ENCODE data around the gene PTPN12. TPM values are rescaled to one million over a fixed set of nuclear protein-coding genes. Genes with fewer than 3 reads are reported as not detected.
"Not testable (repeated sequence)": the region's sequence is repeated elsewhere in the genome, so short reads cannot be mapped to it uniquely, and the experiment has no call there.

PTPN12 gene
- polyA plus RNA-seq, 2 donors, result 26.8 to 37.5 TPM

GRCh38 chr7:77536017-77536412 is 1.1 kb upstream of the PTPN12 start:
- Histone ChIP-seq H3K4me3 (ENCODE audit: low read depth in 1 of 2, low read length in 2 of 2) (peak overlapping the region; percentile 75 to 89), H3K9me3 (ENCODE audit: control insufficient read depth in 2 of 2, insufficient read depth in 1 of 2, low read depth in 1 of 2, low read length in 1 of 2) (no peaks in the 10 kb centered on the region), H3K4me1 (ENCODE audit: control insufficient read depth in 2 of 2, insufficient read depth in 2 of 2, low read length in 1 of 2) (peaks cover 0 to 9% of the 10 kb centered on the region in 2 donors), H3K27me3 (ENCODE audit: control insufficient read depth in 1 of 2, insufficient read depth in 2 of 2, low read length in 2 of 2) (no peaks in the 10 kb centered on the region), H3K36me3 (ENCODE audit: control insufficient read depth in 2 of 2, insufficient read depth in 2 of 2, low read length in 1 of 2) (no peaks in the 10 kb centered on the region), H3K27ac (ENCODE audit: low read depth in 2 of 2, low read length in 1 of 2) (peak overlapping the region; percentile 96 to 97)
- WGBS, 2 donors, result 35 to 36% methylated on average over 9 of the region's 9 CpGs

GRCh38 chr7:77536413-77537135 is 521 bp upstream of the PTPN12 start:
- 1% methylated on average over 57 to 58 of the region's 58 CpGs for WGBS, 2 donors
- Histone ChIP-seq H3K27me3 (ENCODE audit: control insufficient read depth in 1 of 2, insufficient read depth in 2 of 2, low read length in 2 of 2) (no peaks in the 10 kb centered on the region), H3K36me3 (ENCODE audit: control insufficient read depth in 2 of 2, insufficient read depth in 2 of 2, low read length in 1 of 2) (no peaks in the 10 kb centered on the region), H3K4me1 (ENCODE audit: control insufficient read depth in 2 of 2, insufficient read depth in 2 of 2, low read length in 1 of 2) (peaks cover 0 to 9% of the 10 kb centered on the region in 2 donors), H3K9me3 (ENCODE audit: control insufficient read depth in 2 of 2, insufficient read depth in 1 of 2, low read depth in 1 of 2, low read length in 1 of 2) (no peaks in the 10 kb centered on the region), H3K27ac (ENCODE audit: low read depth in 2 of 2, low read length in 1 of 2) (peak overlapping the region; percentile 97), H3K4me3 (ENCODE audit: low read depth in 1 of 2, low read length in 2 of 2) (peak overlapping the region; percentile 86 to 89)

- WGBS, 2 donors, result 0 to 1% methylated on average over 26 to 43 of the region's 43 CpGs
These were observed 734 bp downstream of the PTPN12 start for GRCh38 chr7:77537778-77538280.

GRCh38 chr7:77538281-77539212 is 1.5 kb downstream of the PTPN12 start:
- peak overlapping the region; percentile 94 to 97 for H3K27ac ChIP-seq (ENCODE audit: low read depth in 2 of 2, low read length in 1 of 2)
- WGBS, 2 donors, result 5 to 6% methylated on average over 29 to 30 of the region's 30 CpGs
- no peaks in the 10 kb centered on the region for H3K9me3 ChIP-seq (ENCODE audit: control insufficient read depth in 2 of 2, insufficient read depth in 1 of 2, low read depth in 1 of 2, low read length in 1 of 2)
- no peaks in the 10 kb centered on the region for H3K36me3 ChIP-seq (ENCODE audit: control insufficient read depth in 2 of 2, insufficient read depth in 2 of 2, low read length in 1 of 2)
- peaks cover 0 to 9% of the 10 kb centered on the region in 2 donors for H3K4me1 ChIP-seq (ENCODE audit: control insufficient read depth in 2 of 2, insufficient read depth in 2 of 2, low read length in 1 of 2)
- no peaks in the 10 kb centered on the region for H3K27me3 ChIP-seq (ENCODE audit: control insufficient read depth in 1 of 2, insufficient read depth in 2 of 2, low read length in 2 of 2)
- H3K4me3 ChIP-seq (ENCODE audit: low read depth in 1 of 2, low read length in 2 of 2), result peak overlapping the region; percentile 86 to 89

More at GRCh38 chr7:77537778-77538280, 734 bp downstream of the PTPN12 start:
- H3K4me1 ChIP-seq (ENCODE audit: control insufficient read depth in 2 of 2, insufficient read depth in 2 of 2, low read length in 1 of 2), result peaks cover 0 to 9% of the 10 kb centered on the region in 2 donors
- H3K27me3 ChIP-seq (ENCODE audit: control insufficient read depth in 1 of 2, insufficient read depth in 2 of 2, low read length in 2 of 2), result no peaks in the 10 kb centered on the region
- H3K27ac ChIP-seq (ENCODE audit: low read depth in 2 of 2, low read length in 1 of 2), result peak overlapping the region; percentile 94 to 97
- peak overlapping the region; percentile 86 to 89 for H3K4me3 ChIP-seq (ENCODE audit: low read depth in 1 of 2, low read length in 2 of 2)
- H3K9me3 ChIP-seq (ENCODE audit: control insufficient read depth in 2 of 2, insufficient read depth in 1 of 2, low read depth in 1 of 2, low read length in 1 of 2), result no peaks in the 10 kb centered on the region
- no peaks in the 10 kb centered on the region for H3K36me3 ChIP-seq (ENCODE audit: control insufficient read depth in 2 of 2, insufficient read depth in 2 of 2, low read length in 1 of 2)

- 68 to 70% methylated on average over 4 of the region's 4 CpGs for WGBS, 2 donors
- Histone ChIP-seq H3K27me3 (ENCODE audit: control insufficient read depth in 1 of 2, insufficient read depth in 2 of 2, low read length in 2 of 2) (no peaks in the 10 kb centered on the region), H3K4me1 (ENCODE audit: control insufficient read depth in 2 of 2, insufficient read depth in 2 of 2, low read length in 1 of 2) (peaks cover 0 to 9% of the 10 kb centered on the region in 2 donors), H3K36me3 (ENCODE audit: control insufficient read depth in 2 of 2, insufficient read depth in 2 of 2, low read length in 1 of 2) (no peaks in the 10 kb centered on the region), H3K27ac (ENCODE audit: low read depth in 2 of 2, low read length in 1 of 2) (no peak overlapping the region), H3K4me3 (ENCODE audit: low read depth in 1 of 2, low read length in 2 of 2) (no peak overlapping the region), H3K9me3 (ENCODE audit: control insufficient read depth in 2 of 2, insufficient read depth in 1 of 2, low read depth in 1 of 2, low read length in 1 of 2) (no peaks in the 10 kb centered on the region)
These were observed 3.3 kb downstream of the PTPN12 start for GRCh38 chr7:77540402-77540822.

- H3K9me3 ChIP-seq (ENCODE audit: control insufficient read depth in 2 of 2, insufficient read depth in 1 of 2, low read depth in 1 of 2, low read length in 1 of 2); H3K4me3 ChIP-seq (ENCODE audit: low read depth in 1 of 2, low read length in 2 of 2); H3K27ac ChIP-seq (ENCODE audit: low read depth in 2 of 2, low read length in 1 of 2); H3K36me3 ChIP-seq (ENCODE audit: control insufficient read depth in 2 of 2, insufficient read depth in 2 of 2, low read length in 1 of 2); H3K4me1 ChIP-seq (ENCODE audit: control insufficient read depth in 2 of 2, insufficient read depth in 2 of 2, low read length in 1 of 2); H3K27me3 ChIP-seq (ENCODE audit: control insufficient read depth in 1 of 2, insufficient read depth in 2 of 2, low read length in 2 of 2): not testable (repeated sequence)
- WGBS, 2 donors, result 96% methylated on average over 7 of the region's 7 CpGs
These were observed 3.9 kb downstream of the PTPN12 start for GRCh38 chr7:77540993-77541392.

- 72 to 77% methylated on average over 1 of the region's 1 CpG for WGBS, 2 donors
- H3K9me3 ChIP-seq (ENCODE audit: control insufficient read depth in 2 of 2, insufficient read depth in 1 of 2, low read depth in 1 of 2, low read length in 1 of 2), result no peaks in the 10 kb centered on the region
- H3K27me3 ChIP-seq (ENCODE audit: control insufficient read depth in 1 of 2, insufficient read depth in 2 of 2, low read length in 2 of 2), result no peaks in the 10 kb centered on the region
- peak overlapping the region; percentile 36 to 71 for H3K27ac ChIP-seq (ENCODE audit: low read depth in 2 of 2, low read length in 1 of 2)
- H3K36me3 ChIP-seq (ENCODE audit: control insufficient read depth in 2 of 2, insufficient read depth in 2 of 2, low read length in 1 of 2), result no peaks in the 10 kb centered on the region
- peaks cover 0 to 9% of the 10 kb centered on the region in 2 donors for H3K4me1 ChIP-seq (ENCODE audit: control insufficient read depth in 2 of 2, insufficient read depth in 2 of 2, low read length in 1 of 2)
- H3K4me3 ChIP-seq (ENCODE audit: low read depth in 1 of 2, low read length in 2 of 2), result no peak overlapping the region
These were observed 5.3 kb downstream of the PTPN12 start for GRCh38 chr7:77542409-77542808.

GRCh38 chr7:77542895-77543294 is 5.8 kb downstream of the PTPN12 start:
- H3K27ac ChIP-seq (ENCODE audit: low read depth in 2 of 2, low read length in 1 of 2), result peak overlapping the region in 1 of 2 donors; percentile 36
- peaks cover 0 to 9% of the 10 kb centered on the region in 2 donors for H3K4me1 ChIP-seq (ENCODE audit: control insufficient read depth in 2 of 2, insufficient read depth in 2 of 2, low read length in 1 of 2)
- no peaks in the 10 kb centered on the region for H3K36me3 ChIP-seq (ENCODE audit: control insufficient read depth in 2 of 2, insufficient read depth in 2 of 2, low read length in 1 of 2)
- no peaks in the 10 kb centered on the region for H3K27me3 ChIP-seq (ENCODE audit: control insufficient read depth in 1 of 2, insufficient read depth in 2 of 2, low read length in 2 of 2)
- WGBS, 2 donors, result 27 to 37% methylated on average over 2 of the region's 2 CpGs
- H3K9me3 ChIP-seq (ENCODE audit: control insufficient read depth in 2 of 2, insufficient read depth in 1 of 2, low read depth in 1 of 2, low read length in 1 of 2), result no peaks in the 10 kb centered on the region
- H3K4me3 ChIP-seq (ENCODE audit: low read depth in 1 of 2, low read length in 2 of 2), result no peak overlapping the region

- Histone ChIP-seq H3K36me3 (ENCODE audit: control insufficient read depth in 2 of 2, insufficient read depth in 2 of 2, low read length in 1 of 2) (no peaks in the 10 kb centered on the region), H3K9me3 (ENCODE audit: control insufficient read depth in 2 of 2, insufficient read depth in 1 of 2, low read depth in 1 of 2, low read length in 1 of 2) (no peaks in the 10 kb centered on the region), H3K4me1 (ENCODE audit: control insufficient read depth in 2 of 2, insufficient read depth in 2 of 2, low read length in 1 of 2) (peaks cover 0 to 9% of the 10 kb centered on the region in 2 donors), H3K27me3 (ENCODE audit: control insufficient read depth in 1 of 2, insufficient read depth in 2 of 2, low read length in 2 of 2) (no peaks in the 10 kb centered on the region), H3K4me3 (ENCODE audit: low read depth in 1 of 2, low read length in 2 of 2) (no peak overlapping the region), H3K27ac (ENCODE audit: low read depth in 2 of 2, low read length in 1 of 2) (no peak overlapping the region)
- WGBS, 2 donors, result 85 to 91% methylated on average over 4 of the region's 4 CpGs
These were observed 6.8 kb downstream of the PTPN12 start for GRCh38 chr7:77543910-77544309.

Measured in esophagus (tissue), 2 donors.